Measurements from ENCODE around the gene RNF4. TPM values are rescaled to one million over a fixed set of nuclear protein-coding genes. Genes with fewer than 3 reads are reported as not detected.

Gene RNF4
- total RNA-seq, 1 donor from 2014 or later: 93.5 TPM

- ATAC-seq (ENCODE audit: low read depth): no peak
- intact Hi-C loops (cut with micrococcal nuclease): no loop called here
- CTCF ChIA-PET: no interaction called here
- Mint-ChIP-seq H3K4me1 (no peaks in the 10 kb centered on the region), H3K4me3 (no peak overlapping the region), H3K27me3 (peaks cover 1% of the 10 kb centered on the region), H3K9me3 (no peaks in the 10 kb centered on the region), H3K27ac (no peak overlapping the region), H3K36me3 (ENCODE audit: low read depth) (no peaks in the 10 kb centered on the region)
- DNase-seq: no peak
- POLR2A ChIA-PET: no interaction called here
- no peak for TF ChIP-seq CTCF (IDR thresholded peaks at IDR 0.05)
These were observed 19.9 kb upstream of the RNF4 start for GRCh38 chr4:2449051-2449450.

- no peak for DNase-seq
- peaks cover 1% of the 10 kb centered on the region for H3K27me3 Mint-ChIP-seq
- intact Hi-C loops (cut with micrococcal nuclease): no loop called here
- CTCF ChIA-PET: no interaction called here
- H3K9me3 Mint-ChIP-seq: no peaks in the 10 kb centered on the region
- TF ChIP-seq CTCF (IDR thresholded peaks at IDR 0.05): no peak
- H3K4me1 Mint-ChIP-seq: no peaks in the 10 kb centered on the region
- ATAC-seq (ENCODE audit: low read depth): no peak
- no peaks in the 10 kb centered on the region for H3K36me3 Mint-ChIP-seq (ENCODE audit: low read depth)
- POLR2A ChIA-PET: interaction anchor here (0.6 to 1.5 kb wide), 2 partner anchors 17 to 31 kb away, joined by 3 to 11 read pairs; partner anchors contain the start of gene CFAP99
- H3K4me3 Mint-ChIP-seq: no peak overlapping the region
- H3K27ac Mint-ChIP-seq: no peak overlapping the region
These were observed 19.2 kb upstream of the RNF4 start for GRCh38 chr4:2449511-2450392.

- H3K9me3 Mint-ChIP-seq: no peaks in the 10 kb centered on the region
- H3K27me3 Mint-ChIP-seq: peaks cover 1% of the 10 kb centered on the region
- no peak overlapping the region for H3K27ac Mint-ChIP-seq
- ATAC-seq (ENCODE audit: low read depth) (no peak), DNase-seq (no peak)
- no peaks in the 10 kb centered on the region for H3K36me3 Mint-ChIP-seq (ENCODE audit: low read depth)
- TF ChIP-seq CTCF (IDR thresholded peaks at IDR 0.05): no peak
- POLR2A ChIA-PET: interaction anchor here (0.6 to 1.5 kb wide), 2 partner anchors 16 to 31 kb away, joined by 3 to 11 read pairs; partner anchors contain the start of gene CFAP99
- no peaks in the 10 kb centered on the region for H3K4me1 Mint-ChIP-seq
- no peak overlapping the region for H3K4me3 Mint-ChIP-seq
- CTCF ChIA-PET: no interaction called here
- intact Hi-C loops (cut with micrococcal nuclease): no loop called here
These were observed 18.4 kb upstream of the RNF4 start for GRCh38 chr4:2450394-2451035.

GRCh38 chr4:2451036-2451520 lies 17.8 kb upstream of the RNF4 start:
- POLR2A ChIA-PET: interaction anchor here (1.5 kb wide), 1 partner anchor 32 kb away, joined by 3 read pairs; the partner anchor contains the start of gene CFAP99
- H3K9me3 Mint-ChIP-seq: no peaks in the 10 kb centered on the region

More at GRCh38 chr4:2451036-2451520, 17.8 kb upstream of the RNF4 start:
- no peak for TF ChIP-seq CTCF (IDR thresholded peaks at IDR 0.05)
- Mint-ChIP-seq H3K27me3 (peaks cover 1% of the 10 kb centered on the region), H3K4me3 (no peak overlapping the region), H3K36me3 (ENCODE audit: low read depth) (no peaks in the 10 kb centered on the region), H3K4me1 (no peaks in the 10 kb centered on the region), H3K27ac (no peak overlapping the region)
- no peak for ATAC-seq (ENCODE audit: low read depth)
- CTCF ChIA-PET: no interaction called here
- intact Hi-C loops (cut with micrococcal nuclease): no loop called here
- DNase-seq: no peak
